GM18519 (cell line): Measurements from ENCODE around the gene ZMIZ1.
"Not testable (repeated sequence)": the region's sequence is repeated elsewhere in the genome, so short reads cannot be mapped to it uniquely, and the experiment has no call there.

Experiments
- ATAC-seq: cut with Tn5 transposase; IDR thresholded peaks from one replicate; pipeline ENCODE4 v1.9.1; 2021; ENCODE audit warnings: mild to moderate bottlenecking, moderate library complexity; ENCODE audit not compliant: unreplicated experiment, low FRiP score

ZMIZ1 gene

GRCh38 chr10:79326361-79327089, 257.8 kb downstream of the ZMIZ1 start:
- ATAC-seq, result no peak

- ATAC-seq, result peak; percentile 41
Observed at GRCh38 chr10:79327090-79327457, 258.3 kb downstream of the ZMIZ1 start.

GRCh38 chr10:79328147-79328701, 259.5 kb downstream of the ZMIZ1 start:
- no peak for ATAC-seq

GRCh38 chr10:79328737-79329504, 260.2 kb downstream of the ZMIZ1 start:
- ATAC-seq, result no peak

GRCh38 chr10:79329529-79329928, 260.8 kb downstream of the ZMIZ1 start:
- no peak for ATAC-seq

GRCh38 chr10:79331226-79331625, 262.5 kb downstream of the ZMIZ1 start:
- ATAC-seq, result peak; percentile 4

GRCh38 chr10:79331709-79332108, 262.9 kb downstream of the ZMIZ1 start:
- peak; percentile 56 for ATAC-seq

GRCh38 chr10:79332610-79333315, 264.0 kb downstream of the ZMIZ1 start:
- ATAC-seq, result not testable (repeated sequence)

GRCh38 chr10:79333513-79333912, 264.7 kb downstream of the ZMIZ1 start:
- ATAC-seq, result no peak

- ATAC-seq, result no peak
Observed at GRCh38 chr10:79334573-79334972, 265.8 kb downstream of the ZMIZ1 start.

- no peak for ATAC-seq
Observed at GRCh38 chr10:79335094-79335469, 266.3 kb downstream of the ZMIZ1 start.

- no peak for ATAC-seq
Observed at GRCh38 chr10:79335470-79336235, 266.9 kb downstream of the ZMIZ1 start.

- no peak for ATAC-seq
Observed at GRCh38 chr10:79336276-79336675, 267.5 kb downstream of the ZMIZ1 start.

GRCh38 chr10:79336739-79337138, 268.0 kb downstream of the ZMIZ1 start:
- no peak for ATAC-seq

- ATAC-seq, result not testable (repeated sequence)
Observed at GRCh38 chr10:79337783-79338469, 269.2 kb downstream of the ZMIZ1 start.

- ATAC-seq, result no peak
Observed at GRCh38 chr10:79339266-79339665, 270.5 kb downstream of the ZMIZ1 start.

GRCh38 chr10:79340646-79341244, 272.0 kb downstream of the ZMIZ1 start:
- ATAC-seq, result no peak

GRCh38 chr10:79342295-79342761, 273.6 kb downstream of the ZMIZ1 start:
- ATAC-seq, result no peak
